GM23338 (cell line): ENCODE data around the gene PRIM1. TPM values are rescaled to one million over a fixed set of nuclear protein-coding genes. Genes with fewer than 3 reads are reported as not detected.

Experiments
- ATAC-seq: fragments of 200-7000 bp; cut with Tn5 transposase; 3 replicates; pipeline ENCODE4 v1.9.1; 2020
- DNase-seq: peaks from one replicate; pipeline ENCODE4 v3.0.0-alpha.2; 2015; ENCODE audit warnings: low spot score
- H2AFZ ChIP-seq: fragments of 200-600 bp; sonication (generic); 2 replicates; pipeline ENCODE4 v1.8.0; 2016; ENCODE audit warnings: antibody characterized with exemption, mild to moderate bottlenecking, moderate library complexity
- H3F3A ChIP-seq: fragments of 200-600 bp; sonication (generic); replicated peaks from 2 replicates; pipeline ENCODE4 v1.8.0; 2017; ENCODE audit warnings: antibody characterized with exemption, mixed run types, low read depth
- H3K27ac ChIP-seq: fragments of 200-600 bp; sonication (generic); 2 replicates; pipeline ENCODE4 v1.6.1; 2016; ENCODE audit warnings: low read depth
- H3K27me3 ChIP-seq: fragments of 200-600 bp; sonication (generic); 2 replicates; pipeline ENCODE4 v1.8.0; 2016; ENCODE audit warnings: mild to moderate bottlenecking, mixed run types, moderate library complexity; ENCODE audit not compliant: insufficient read depth
- H3K36me3 ChIP-seq: fragments of 200-600 bp; sonication (generic); 2 replicates; pipeline ENCODE4 v1.8.0; 2016; ENCODE audit warnings: mild to moderate bottlenecking; ENCODE audit not compliant: insufficient read depth
- H3K4me1 ChIP-seq: fragments of 200-600 bp; sonication (generic); 2 replicates; pipeline ENCODE4 v1.8.0; 2016; ENCODE audit warnings: mild to moderate bottlenecking, moderate library complexity; ENCODE audit not compliant: insufficient read depth
- H3K4me2 ChIP-seq: fragments of 200-600 bp; sonication (generic); 2 replicates; pipeline ENCODE4 v1.7.1; 2017; ENCODE audit warnings: mixed run types
- H3K4me3 ChIP-seq: fragments of 200-600 bp; sonication (generic); 2 replicates; pipeline ENCODE4 v1.6.1; 2016; ENCODE audit warnings: mixed run types
- H3K79me2 ChIP-seq: fragments of 200-600 bp; sonication (generic); replicated peaks from 2 replicates; pipeline ENCODE4 v1.8.0; 2017; ENCODE audit warnings: mild to moderate bottlenecking; ENCODE audit not compliant: insufficient read depth
- H3K9me2 ChIP-seq: fragments of 200-600 bp; sonication (generic); 2 replicates; pipeline ENCODE4 v1.8.0; 2017; ENCODE audit not compliant: insufficient read depth
- H4K20me1 ChIP-seq: fragments of 200-600 bp; sonication (generic); replicated peaks from 2 replicates; pipeline ENCODE4 v1.8.0; 2017; ENCODE audit warnings: mild to moderate bottlenecking; ENCODE audit not compliant: insufficient read depth
- H3K27ac Mint-ChIP-seq: 2 replicates; pipeline ENCODE4 v1.8.0; 2020; ENCODE audit warnings: inconsistent platforms, mild to moderate bottlenecking, moderate library complexity, mixed read lengths
- H3K27me3 Mint-ChIP-seq: 3 replicates; pipeline ENCODE4 v1.8.0; 2022; ENCODE audit warnings: low read depth, mild to moderate bottlenecking, moderate library complexity, mixed read lengths, inconsistent platforms; ENCODE audit not compliant: insufficient read depth, poor library complexity
- H3K36me3 Mint-ChIP-seq: 3 replicates; pipeline ENCODE4 v1.8.0; 2021; ENCODE audit warnings: low read depth, mild to moderate bottlenecking, inconsistent platforms, moderate library complexity, mixed read lengths
- H3K4me1 Mint-ChIP-seq: 3 replicates; pipeline ENCODE4 v1.8.0; 2020; ENCODE audit warnings: mild to moderate bottlenecking, inconsistent platforms, mixed read lengths
- H3K4me3 Mint-ChIP-seq: 3 replicates; pipeline ENCODE4 v1.8.0; 2021; ENCODE audit warnings: moderate library complexity, mild to moderate bottlenecking, inconsistent platforms, mixed read lengths
- H3K9me3 Mint-ChIP-seq: 3 replicates; pipeline ENCODE4 v1.8.0; 2020; ENCODE audit warnings: moderate library complexity, mild to moderate bottlenecking, inconsistent platforms, mixed read lengths
- CREB1 ChIP-seq: fragments of 250-450 bp; sonication (Bioruptor Pico); IDR thresholded peaks from 2 replicates; pipeline ENCODE4 v1.5.0; 2020; ENCODE audit warnings: low read depth, mild to moderate bottlenecking, moderate library complexity
- ETS1 ChIP-seq: IDR thresholded peaks from 2 replicates; pipeline ENCODE4 v1.6.1; 2016; ENCODE audit warnings: antibody characterized with exemption
- EZH2 ChIP-seq: fragments of 200-600 bp; sonication (generic); IDR thresholded peaks from one replicate; pipeline ENCODE4 v1.8.0; 2017; ENCODE audit warnings: antibody characterized with exemption, mild to moderate bottlenecking, low read depth; ENCODE audit not compliant: unreplicated experiment
- EZH2phosphoT487 ChIP-seq: fragments of 200-600 bp; sonication (generic); IDR thresholded peaks from one replicate; pipeline ENCODE4 v1.8.1; 2018; ENCODE audit warnings: antibody characterized with exemption; ENCODE audit not compliant: unreplicated experiment
- JUNB ChIP-seq: IDR thresholded peaks from one replicate; pipeline ENCODE4 v1.6.1; 2016; ENCODE audit warnings: antibody characterized with exemption; ENCODE audit not compliant: unreplicated experiment
- NANOG ChIP-seq: IDR thresholded peaks from 2 replicates; pipeline ENCODE4 v1.6.1; 2016; ENCODE audit warnings: antibody characterized with exemption, borderline replicate concordance
- POLR2AphosphoS5 ChIP-seq: IDR thresholded peaks from 2 replicates; pipeline ENCODE4 v1.6.1; 2016; ENCODE audit warnings: antibody characterized with exemption, low read depth
- REST ChIP-seq: IDR thresholded peaks from one replicate; pipeline ENCODE4 v1.6.1; 2018; ENCODE audit warnings: antibody characterized with exemption; ENCODE audit not compliant: unreplicated experiment
- STAT1 ChIP-seq: IDR thresholded peaks from one replicate; pipeline ENCODE4 v1.6.1; 2016; ENCODE audit warnings: antibody characterized with exemption; ENCODE audit not compliant: unreplicated experiment
- ZNF114 ChIP-seq: fragments of 250-450 bp; sonication (Bioruptor Pico); IDR thresholded peaks from 2 replicates; pipeline ENCODE4 v1.5.0; 2020; ENCODE audit warnings: mild to moderate bottlenecking, moderate library complexity
- ZNF331 ChIP-seq: fragments of 250-450 bp; sonication (Bioruptor Pico); IDR thresholded peaks from 2 replicates; pipeline ENCODE4 v1.5.0; 2020; ENCODE audit warnings: low read depth, mild to moderate bottlenecking, moderate library complexity
- polyA plus RNA-seq: library from polyadenylated mRNA; unstranded; fragments of >200 nt; fragmentation: Nextera tagmentation; extraction: Ambion mirVana; gene quantifications from 2 replicates; pipeline ENCODE4 v1.2.1, GENCODE V29; 2016
- total RNA-seq: library from RNA; depleted of rRNA; stranded (reverse); fragments of >200 nt; shearing (Covaris generic); gene quantifications from 2 replicates; pipeline ENCODE4 v1.2.3, GENCODE V29; 2014
- TF ChIP-seq, protein P1 (sequence below): fragments of 250-450 bp; sonication (Bioruptor Pico); IDR thresholded peaks from 2 replicates; pipeline ENCODE4 v1.5.0; 2020; ENCODE audit warnings: mild to moderate bottlenecking, moderate library complexity
- TF ChIP-seq, protein P2 (sequence below), 2 experiments: fragments of 200-600 bp in 1 of 2; sonication (generic) in 1 of 2; conservative IDR thresholded peaks; 2 replicates each; pipeline versions ENCODE4 v1.5.1 to v1.6.1; 2016 to 2017; ENCODE audit warnings: antibody characterized with exemption in 2 of 2, low read depth in 2 of 2, mild to moderate bottlenecking in 2 of 2, moderate library complexity in 1 of 2

The PRIM1 gene
- total and polyA plus RNA-seq, 2 experiments from 2014 or later, result 67.9 to 73.9 TPM

DNA sequence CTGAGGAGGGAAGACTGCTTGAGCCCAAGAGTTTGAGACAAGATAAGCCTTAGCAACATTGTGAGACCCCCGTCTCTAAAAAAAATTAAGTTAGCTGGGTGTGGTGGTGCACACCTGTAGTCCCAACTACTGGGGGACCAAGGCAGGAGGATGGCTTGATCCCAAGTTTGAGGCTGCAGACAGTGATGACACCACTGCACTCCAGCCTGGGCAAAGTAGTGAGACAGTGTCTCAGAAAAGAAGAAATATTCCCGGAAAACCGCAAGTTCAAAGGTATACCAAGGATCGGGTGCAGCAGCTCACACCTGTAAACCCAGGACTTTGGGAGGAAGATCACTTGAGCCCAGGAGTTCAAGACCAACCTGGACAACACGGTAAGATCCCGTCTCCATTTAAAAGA is 69.8 kb downstream of the PRIM1 start:
- peaks cover 3% of the 10 kb centered on the region; the same call in 1 of the 3 replicates for H3K9me3 Mint-ChIP-seq
- peaks cover 91% of the 10 kb centered on the region for H4K20me1 ChIP-seq
- H3K4me1 Mint-ChIP-seq, result peaks cover 22% of the 10 kb centered on the region
- H3K4me2 ChIP-seq, result no peak overlapping the region
- H3K4me3 ChIP-seq, result no peak overlapping the region
- H3K27ac Mint-ChIP-seq, result no peak overlapping the region; the same call in 1 of the 2 replicates
- no peak overlapping the region; the same call in 2 of the 3 replicates for H3K4me3 Mint-ChIP-seq
- no peak for DNase-seq
- H3K36me3 Mint-ChIP-seq, result peaks cover 80% of the 10 kb centered on the region
- peaks cover 100% of the 10 kb centered on the region for H3K79me2 ChIP-seq
- TF ChIP-seq ETS1 (no peak), NANOG (no peak), ZNF331 (CRISPR knock-in tag) (no peak), ZNF114 (CRISPR knock-in tag) (no peak), STAT1 (no peak), REST (no peak), EZH2phosphoT487 (no peak), EZH2 (no peak), CREB1 (CRISPR knock-in tag) (no peak), POLR2AphosphoS5 (no peak), JUNB (no peak)
- TF ChIP-seq, protein P1, sequence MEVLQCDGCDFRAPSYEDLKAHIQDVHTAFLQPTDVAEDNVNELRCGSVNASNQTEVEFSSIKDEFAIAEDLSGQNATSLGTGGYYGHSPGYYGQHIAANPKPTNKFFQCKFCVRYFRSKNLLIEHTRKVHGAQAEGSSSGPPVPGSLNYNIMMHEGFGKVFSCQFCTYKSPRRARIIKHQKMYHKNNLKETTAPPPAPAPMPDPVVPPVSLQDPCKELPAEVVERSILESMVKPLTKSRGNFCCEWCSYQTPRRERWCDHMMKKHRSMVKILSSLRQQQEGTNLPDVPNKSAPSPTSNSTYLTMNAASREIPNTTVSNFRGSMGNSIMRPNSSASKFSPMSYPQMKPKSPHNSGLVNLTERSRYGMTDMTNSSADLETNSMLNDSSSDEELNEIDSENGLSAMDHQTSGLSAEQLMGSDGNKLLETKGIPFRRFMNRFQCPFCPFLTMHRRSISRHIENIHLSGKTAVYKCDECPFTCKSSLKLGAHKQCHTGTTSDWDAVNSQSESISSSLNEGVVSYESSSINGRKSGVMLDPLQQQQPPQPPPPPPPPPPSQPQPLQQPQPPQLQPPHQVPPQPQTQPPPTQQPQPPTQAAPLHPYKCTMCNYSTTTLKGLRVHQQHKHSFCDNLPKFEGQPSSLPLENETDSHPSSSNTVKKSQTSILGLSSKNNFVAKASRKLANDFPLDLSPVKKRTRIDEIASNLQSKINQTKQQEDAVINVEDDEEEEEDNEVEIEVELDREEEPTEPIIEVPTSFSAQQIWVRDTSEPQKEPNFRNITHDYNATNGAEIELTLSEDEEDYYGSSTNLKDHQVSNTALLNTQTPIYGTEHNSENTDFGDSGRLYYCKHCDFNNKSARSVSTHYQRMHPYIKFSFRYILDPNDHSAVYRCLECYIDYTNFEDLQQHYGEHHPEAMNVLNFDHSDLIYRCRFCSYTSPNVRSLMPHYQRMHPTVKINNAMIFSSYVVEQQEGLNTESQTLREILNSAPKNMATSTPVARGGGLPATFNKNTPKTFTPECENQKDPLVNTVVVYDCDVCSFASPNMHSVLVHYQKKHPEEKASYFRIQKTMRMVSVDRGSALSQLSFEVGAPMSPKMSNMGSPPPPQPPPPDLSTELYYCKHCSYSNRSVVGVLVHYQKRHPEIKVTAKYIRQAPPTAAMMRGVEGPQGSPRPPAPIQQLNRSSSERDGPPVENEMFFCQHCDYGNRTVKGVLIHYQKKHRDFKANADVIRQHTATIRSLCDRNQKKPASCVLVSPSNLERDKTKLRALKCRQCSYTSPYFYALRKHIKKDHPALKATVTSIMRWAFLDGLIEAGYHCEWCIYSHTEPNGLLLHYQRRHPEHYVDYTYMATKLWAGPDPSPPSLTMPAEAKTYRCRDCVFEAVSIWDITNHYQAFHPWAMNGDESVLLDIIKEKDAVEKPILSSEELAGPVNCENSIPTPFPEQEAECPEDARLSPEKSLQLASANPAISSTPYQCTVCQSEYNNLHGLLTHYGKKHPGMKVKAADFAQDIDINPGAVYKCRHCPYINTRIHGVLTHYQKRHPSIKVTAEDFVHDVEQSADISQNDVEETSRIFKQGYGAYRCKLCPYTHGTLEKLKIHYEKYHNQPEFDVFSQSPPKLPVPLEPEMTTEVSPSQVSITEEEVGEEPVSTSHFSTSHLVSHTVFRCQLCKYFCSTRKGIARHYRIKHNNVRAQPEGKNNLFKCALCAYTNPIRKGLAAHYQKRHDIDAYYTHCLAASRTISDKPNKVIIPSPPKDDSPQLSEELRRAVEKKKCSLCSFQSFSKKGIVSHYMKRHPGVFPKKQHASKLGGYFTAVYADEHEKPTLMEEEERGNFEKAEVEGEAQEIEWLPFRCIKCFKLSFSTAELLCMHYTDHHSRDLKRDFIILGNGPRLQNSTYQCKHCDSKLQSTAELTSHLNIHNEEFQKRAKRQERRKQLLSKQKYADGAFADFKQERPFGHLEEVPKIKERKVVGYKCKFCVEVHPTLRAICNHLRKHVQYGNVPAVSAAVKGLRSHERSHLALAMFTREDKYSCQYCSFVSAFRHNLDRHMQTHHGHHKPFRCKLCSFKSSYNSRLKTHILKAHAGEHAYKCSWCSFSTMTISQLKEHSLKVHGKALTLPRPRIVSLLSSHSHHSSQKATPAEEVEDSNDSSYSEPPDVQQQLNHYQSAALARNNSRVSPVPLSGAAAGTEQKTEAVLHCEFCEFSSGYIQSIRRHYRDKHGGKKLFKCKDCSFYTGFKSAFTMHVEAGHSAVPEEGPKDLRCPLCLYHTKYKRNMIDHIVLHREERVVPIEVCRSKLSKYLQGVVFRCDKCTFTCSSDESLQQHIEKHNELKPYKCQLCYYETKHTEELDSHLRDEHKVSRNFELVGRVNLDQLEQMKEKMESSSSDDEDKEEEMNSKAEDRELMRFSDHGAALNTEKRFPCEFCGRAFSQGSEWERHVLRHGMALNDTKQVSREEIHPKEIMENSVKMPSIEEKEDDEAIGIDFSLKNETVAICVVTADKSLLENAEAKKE, result no peak
- TF ChIP-seq, protein P2, sequence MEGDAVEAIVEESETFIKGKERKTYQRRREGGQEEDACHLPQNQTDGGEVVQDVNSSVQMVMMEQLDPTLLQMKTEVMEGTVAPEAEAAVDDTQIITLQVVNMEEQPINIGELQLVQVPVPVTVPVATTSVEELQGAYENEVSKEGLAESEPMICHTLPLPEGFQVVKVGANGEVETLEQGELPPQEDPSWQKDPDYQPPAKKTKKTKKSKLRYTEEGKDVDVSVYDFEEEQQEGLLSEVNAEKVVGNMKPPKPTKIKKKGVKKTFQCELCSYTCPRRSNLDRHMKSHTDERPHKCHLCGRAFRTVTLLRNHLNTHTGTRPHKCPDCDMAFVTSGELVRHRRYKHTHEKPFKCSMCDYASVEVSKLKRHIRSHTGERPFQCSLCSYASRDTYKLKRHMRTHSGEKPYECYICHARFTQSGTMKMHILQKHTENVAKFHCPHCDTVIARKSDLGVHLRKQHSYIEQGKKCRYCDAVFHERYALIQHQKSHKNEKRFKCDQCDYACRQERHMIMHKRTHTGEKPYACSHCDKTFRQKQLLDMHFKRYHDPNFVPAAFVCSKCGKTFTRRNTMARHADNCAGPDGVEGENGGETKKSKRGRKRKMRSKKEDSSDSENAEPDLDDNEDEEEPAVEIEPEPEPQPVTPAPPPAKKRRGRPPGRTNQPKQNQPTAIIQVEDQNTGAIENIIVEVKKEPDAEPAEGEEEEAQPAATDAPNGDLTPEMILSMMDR (conservative IDR thresholded peaks at IDR 0.05; ENCODE audit: low read depth in 2 of 2), result no peak
- peaks cover 30% of the 10 kb centered on the region for H3K4me1 ChIP-seq
- no peaks in the 10 kb centered on the region for H3K9me2 ChIP-seq
- H3K27me3 ChIP-seq, result no peaks in the 10 kb centered on the region
- no peak for ATAC-seq
- no peak overlapping the region for H2AFZ ChIP-seq
- peaks cover 21% of the 10 kb centered on the region for H3F3A ChIP-seq
- H3K27ac ChIP-seq, result no peak overlapping the region
- H3K36me3 ChIP-seq, result peaks cover 13% of the 10 kb centered on the region; the same call in 1 of the 2 replicates
- peaks cover 23% of the 10 kb centered on the region for H3K27me3 Mint-ChIP-seq
